ENCODE results near the gene KREMEN2.
A peak's percentile ranks its signal among the peaks of the same experiment; 100 is the strongest.
"Not testable (repeated sequence)": the region's sequence is repeated elsewhere in the genome, so short reads cannot be mapped to it uniquely, and the experiment has no call there.

KREMEN2 gene

GRCh38 chr16:2943716-2944115 lies 20.4 kb upstream of the KREMEN2 start:
- DNase-seq = not testable (repeated sequence)

- no peak for DNase-seq
Measured at GRCh38 chr16:2946649-2947048, 17.4 kb upstream of the KREMEN2 start.

- DNase-seq = no peak
Measured at GRCh38 chr16:2948807-2949704, 15.0 kb upstream of the KREMEN2 start.

GRCh38 chr16:2949705-2950352 lies 14.2 kb upstream of the KREMEN2 start:
- no peak for DNase-seq

- DNase-seq = no peak
Measured at GRCh38 chr16:2950353-2950724, 13.7 kb upstream of the KREMEN2 start.

- DNase-seq = no peak
Measured at GRCh38 chr16:2950773-2951172, 13.3 kb upstream of the KREMEN2 start.

- DNase-seq = peak; percentile 13
Measured at GRCh38 chr16:2952679-2953078, 11.4 kb upstream of the KREMEN2 start.

GRCh38 chr16:2953706-2954627 lies 10.1 kb upstream of the KREMEN2 start:
- peak; percentile 29 for DNase-seq

GRCh38 chr16:2954656-2955381 lies 9.3 kb upstream of the KREMEN2 start:
- no peak for DNase-seq

GRCh38 chr16:2955438-2955778 lies 8.7 kb upstream of the KREMEN2 start:
- DNase-seq = no peak

GRCh38 chr16:2955779-2956578 lies 8.1 kb upstream of the KREMEN2 start:
- DNase-seq = no peak

- DNase-seq = no peak
Measured at GRCh38 chr16:2956579-2956956, 7.5 kb upstream of the KREMEN2 start.

- DNase-seq = no peak
Measured at GRCh38 chr16:2959206-2959605, 4.9 kb upstream of the KREMEN2 start.

- DNase-seq = no peak
Measured at GRCh38 chr16:2960183-2961010, 3.7 kb upstream of the KREMEN2 start.

GRCh38 chr16:2962334-2963073 lies 1.6 kb upstream of the KREMEN2 start:
- DNase-seq = no peak

- no peak for DNase-seq
Measured at GRCh38 chr16:2963074-2963722, 877 bp upstream of the KREMEN2 start.

GRCh38 chr16:2964475-2965336 lies 631 bp downstream of the KREMEN2 start:
- DNase-seq = peak; percentile 49

- DNase-seq = no peak
Measured at GRCh38 chr16:2966043-2966807, 2.1 kb downstream of the KREMEN2 start.

Data from NCI-H1694 treated with DMSO at 0.1 percent for 48 hours (cell line).